SK-N-SH (cell line): Measurements from ENCODE around the gene KCNN3.

ENCODE experiments used
- RXRA ChIP-seq: IDR thresholded peaks from 2 replicates; pipeline ENCODE4 v1.4.0; 2012; ENCODE audit warnings: low read depth, mild to moderate bottlenecking, borderline replicate concordance
- USF2 ChIP-seq: fragments of 150-350 bp; IDR thresholded peaks from 2 replicates; pipeline ENCODE4 v1.6.1; 2017; ENCODE audit warnings: antibody characterized with exemption, low read length, low read depth, borderline replicate concordance

GRCh38 chr1:154847891-154848290, 22.2 kb downstream of the KCNN3 start:
- TF ChIP-seq USF2 = no peak
- no peak for TF ChIP-seq RXRA
